OCI-LY7 (cell line): ENCODE measurements around the gene ALPG. TPM values are rescaled to one million over a fixed set of nuclear protein-coding genes. Genes with fewer than 3 reads are reported as not detected.

Experiments
- BruUV-seq: library from RNA; stranded (reverse); fragments of 400-500 nt; replicated peaks from 2 replicates; lab custom pipeline; 2021; lab: Mats Ljungman, UMichigan
- CTCF ChIA-PET: fragments of 300-600 bp; sonication (Branson Sonifier 250); formaldehyde crosslinking; loops from one replicate; lab custom pipeline; 2022; ENCODE audit warnings: antibody characterized with exemption; ENCODE audit not compliant: unreplicated experiment; lab: Charles Lee
- POLR2A ChIA-PET: fragments of 300-600 bp; sonication (Branson Sonifier 250); formaldehyde crosslinking; loops from one replicate; lab custom pipeline; 2022; ENCODE audit warnings: antibody characterized with exemption; lab: Charles Lee
- DNase-seq: peaks from one replicate; pipeline ENCODE4 v3.0.0-alpha.2; 2015; ENCODE audit warnings: low spot score
- H2AFZ ChIP-seq: fragments of 200-600 bp; sonication (generic), shearing (Covaris generic); 2 replicates; pipeline ENCODE4 v1.6.1; 2014; ENCODE audit warnings: mild to moderate bottlenecking, antibody characterized with exemption, low read length, moderate library complexity
- H3K27ac ChIP-seq: fragments of 200-600 bp; sonication (generic); 2 replicates; pipeline ENCODE4 v1.5.1; 2014; ENCODE audit warnings: mixed run types, low read depth, mild to moderate bottlenecking, moderate library complexity, low read length, inconsistent platforms; ENCODE audit not compliant: poor library complexity, severe bottlenecking
- H3K36me3 ChIP-seq: fragments of 200-600 bp; sonication (generic); 2 replicates; pipeline ENCODE4 v1.6.1; 2014; ENCODE audit warnings: mild to moderate bottlenecking, antibody characterized with exemption, low read length, moderate library complexity, mixed read lengths; ENCODE audit not compliant: insufficient read depth
- H3K4me1 ChIP-seq: fragments of 200-600 bp; sonication (generic); 2 replicates; pipeline ENCODE4 v1.5.1; 2014; ENCODE audit warnings: mild to moderate bottlenecking, low read length; ENCODE audit not compliant: insufficient read depth, poor library complexity, severe bottlenecking
- H3K4me2 ChIP-seq: fragments of 200-600 bp; sonication (generic); 2 replicates; pipeline ENCODE4 v1.6.1; 2014; ENCODE audit warnings: mild to moderate bottlenecking, low read length
- H3K4me3 ChIP-seq: fragments of 200-600 bp; sonication (generic); 2 replicates; pipeline ENCODE4 v1.5.1; 2014; ENCODE audit warnings: mild to moderate bottlenecking, low read depth, low read length; ENCODE audit not compliant: poor library complexity, severe bottlenecking
- H3K79me2 ChIP-seq: fragments of 200-600 bp; sonication (generic); 2 replicates; pipeline ENCODE4 v1.6.1; 2016; ENCODE audit warnings: low read depth, mild to moderate bottlenecking, low read length, moderate library complexity, mixed read lengths; ENCODE audit not compliant: insufficient read depth
- H3K9me2 ChIP-seq: fragments of 200-600 bp; sonication (generic); 2 replicates; pipeline ENCODE4 v1.6.1; 2016; ENCODE audit warnings: mild to moderate bottlenecking, low read length, mixed read lengths; ENCODE audit not compliant: insufficient read depth
- H3K9me3 ChIP-seq: fragments of 200-600 bp; sonication (generic); 2 replicates; pipeline ENCODE4 v1.6.1; 2014; ENCODE audit warnings: mild to moderate bottlenecking, mixed run types, low read length, mixed read lengths
- H4K20me1 ChIP-seq: fragments of 200-600 bp; sonication (generic); 2 replicates; pipeline ENCODE4 v1.6.1; 2014; ENCODE audit warnings: mild to moderate bottlenecking, antibody characterized with exemption, low read length, moderate library complexity, mixed read lengths; ENCODE audit not compliant: insufficient read depth
- EZH2phosphoT487 ChIP-seq: fragments of 200-600 bp; sonication (generic); IDR thresholded peaks from 2 replicates; pipeline ENCODE4 v1.6.1; 2018; ENCODE audit warnings: low read depth, borderline replicate concordance, mild to moderate bottlenecking, mixed run types, antibody characterized with exemption, low read length, moderate library complexity, mixed read lengths
- intact Hi-C: fragments of 100-400 bp; cut with micrococcal nuclease; formaldehyde crosslinking; loops from one replicate; pipeline ENCODE4 v1.10.0; 2022; ENCODE audit not compliant: unreplicated experiment
- total RNA-seq, 2 experiments: library from RNA; depleted of rRNA in 1 of 2; stranded (reverse); fragments of >200 nt in 1 of 2; shearing (Covaris generic) in 1 of 2; gene quantifications; 2 replicates each; pipeline ENCODE4 v1.2.3, GENCODE V29; 2014 to 2022
- TF ChIP-seq, protein P1 (sequence below): fragments of 200-600 bp; sonication (generic); conservative IDR thresholded peaks from 2 replicates; pipeline ENCODE4 v1.5.1; 2014; ENCODE audit warnings: mild to moderate bottlenecking, antibody characterized with exemption, low read length, moderate library complexity, mixed read lengths

ALPG gene
- total RNA-seq, 2 experiments from 2014 or later: not detected

DNA sequence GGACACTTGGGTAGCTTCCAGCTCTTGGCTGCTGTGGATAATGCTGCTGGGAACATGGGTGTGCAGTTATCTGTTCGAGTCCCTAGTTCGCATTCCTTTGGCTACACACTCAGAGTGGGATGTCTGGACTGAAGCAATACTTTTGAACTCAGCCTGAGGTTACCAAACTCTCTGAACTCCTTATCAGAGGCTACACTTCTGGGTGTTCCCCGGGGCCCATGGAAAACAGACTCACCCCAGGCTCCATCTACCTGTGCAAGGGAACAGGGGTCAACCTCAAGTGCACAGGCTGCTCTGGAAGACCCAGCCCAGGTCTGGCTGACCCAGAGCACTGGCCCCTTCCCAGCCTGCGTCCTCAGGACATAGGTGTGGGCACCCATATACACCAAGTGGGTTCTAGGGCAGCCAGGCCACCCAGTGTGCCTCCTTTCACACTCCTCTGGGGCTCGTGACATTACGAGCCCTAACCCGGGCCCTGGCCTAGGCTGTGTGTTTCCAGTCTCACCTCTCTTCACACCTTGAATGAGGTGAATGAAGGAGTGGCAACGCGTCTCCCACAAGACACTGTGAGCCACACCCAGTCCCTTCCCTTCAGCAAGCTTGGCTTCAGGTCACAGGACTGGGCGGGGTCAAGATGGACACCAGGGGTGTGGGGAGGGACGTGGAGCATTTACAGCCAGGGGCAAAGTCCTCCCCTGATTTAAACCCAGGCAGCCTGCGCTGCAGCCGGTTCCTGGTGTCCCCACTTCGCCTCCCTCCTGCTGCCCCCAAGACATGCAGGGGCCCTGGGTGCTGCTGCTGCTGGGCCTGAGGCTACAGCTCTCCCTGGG is 49.0 kb downstream of the ALPG start, which contains the start of gene ALPI:
ALPI (plus strand) TSS at position 728 of the 830 bp plus-strand sequence; CDS start at position 775, 47 bp downstream.
- Histone ChIP-seq H3K9me2 (no peaks in the 10 kb centered on the region), H3K4me3 (no peak within 1 kb of the TSS), H3K4me1 (no peaks in the 10 kb centered on the region), H4K20me1 (no peaks in the 10 kb centered on the region), H3K79me2 (no peaks in the 10 kb centered on the region), H3K36me3 (no peaks in the 10 kb centered on the region), H3K9me3 (no peaks in the 10 kb centered on the region), H2AFZ (no peak within 1 kb of the TSS), H3K4me2 (no peak within 1 kb of the TSS), H3K27ac (no peak within 1 kb of the TSS)
- intact Hi-C loops: no loop called here
- POLR2A ChIA-PET: no interaction called here
- no peak for DNase-seq
- CTCF ChIA-PET: no interaction called here
- TF ChIP-seq, protein P1, sequence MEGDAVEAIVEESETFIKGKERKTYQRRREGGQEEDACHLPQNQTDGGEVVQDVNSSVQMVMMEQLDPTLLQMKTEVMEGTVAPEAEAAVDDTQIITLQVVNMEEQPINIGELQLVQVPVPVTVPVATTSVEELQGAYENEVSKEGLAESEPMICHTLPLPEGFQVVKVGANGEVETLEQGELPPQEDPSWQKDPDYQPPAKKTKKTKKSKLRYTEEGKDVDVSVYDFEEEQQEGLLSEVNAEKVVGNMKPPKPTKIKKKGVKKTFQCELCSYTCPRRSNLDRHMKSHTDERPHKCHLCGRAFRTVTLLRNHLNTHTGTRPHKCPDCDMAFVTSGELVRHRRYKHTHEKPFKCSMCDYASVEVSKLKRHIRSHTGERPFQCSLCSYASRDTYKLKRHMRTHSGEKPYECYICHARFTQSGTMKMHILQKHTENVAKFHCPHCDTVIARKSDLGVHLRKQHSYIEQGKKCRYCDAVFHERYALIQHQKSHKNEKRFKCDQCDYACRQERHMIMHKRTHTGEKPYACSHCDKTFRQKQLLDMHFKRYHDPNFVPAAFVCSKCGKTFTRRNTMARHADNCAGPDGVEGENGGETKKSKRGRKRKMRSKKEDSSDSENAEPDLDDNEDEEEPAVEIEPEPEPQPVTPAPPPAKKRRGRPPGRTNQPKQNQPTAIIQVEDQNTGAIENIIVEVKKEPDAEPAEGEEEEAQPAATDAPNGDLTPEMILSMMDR: no peak
- TF ChIP-seq EZH2phosphoT487: no peak
- no TSS peak for BruUV-seq

DNA sequence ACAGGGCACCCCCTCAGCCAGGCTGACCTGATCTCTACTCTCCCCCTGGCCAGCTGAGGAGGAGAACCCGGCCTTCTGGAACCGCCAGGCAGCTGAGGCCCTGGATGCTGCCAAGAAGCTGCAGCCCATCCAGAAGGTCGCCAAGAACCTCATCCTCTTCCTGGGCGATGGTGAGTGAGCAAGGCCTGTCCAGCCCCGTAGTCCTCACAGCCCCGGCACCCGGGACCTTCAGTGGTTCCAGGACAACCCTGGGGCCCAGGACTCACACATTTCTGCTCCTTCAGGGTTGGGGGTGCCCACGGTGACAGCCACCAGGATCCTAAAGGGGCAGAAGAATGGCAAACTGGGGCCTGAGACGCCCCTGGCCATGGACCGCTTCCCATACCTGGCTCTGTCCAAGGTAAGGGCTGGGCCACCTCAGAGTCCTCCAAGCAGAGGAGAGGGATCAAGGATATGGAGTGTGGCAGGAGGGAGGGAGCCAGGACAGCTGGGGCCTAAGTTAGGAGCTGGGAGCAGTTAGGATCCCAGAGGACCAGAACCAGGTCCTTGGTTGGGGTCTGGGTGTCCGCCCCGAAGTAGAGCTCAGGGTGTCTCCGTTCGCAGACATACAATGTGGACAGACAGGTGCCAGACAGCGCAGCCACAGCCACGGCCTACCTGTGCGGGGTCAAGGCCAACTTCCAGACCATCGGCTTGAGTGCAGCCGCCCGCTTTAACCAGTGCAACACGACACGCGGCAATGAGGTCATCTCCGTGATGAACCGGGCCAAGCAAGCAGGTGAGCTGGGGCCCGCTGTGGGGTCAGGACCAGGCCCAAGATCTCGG is 49.9 kb downstream of the ALPG start:
- TF ChIP-seq EZH2phosphoT487: no peak
- TF ChIP-seq, protein P1: no peak
- Histone ChIP-seq H4K20me1 (no peaks in the 10 kb centered on the region), H3K9me2 (no peaks in the 10 kb centered on the region), H3K36me3 (no peaks in the 10 kb centered on the region), H3K9me3 (no peaks in the 10 kb centered on the region), H3K4me1 (no peaks in the 10 kb centered on the region), H3K79me2 (no peaks in the 10 kb centered on the region), H2AFZ (no peak overlapping the region), H3K4me3 (no peak overlapping the region), H3K4me2 (no peak overlapping the region), H3K27ac (no peak overlapping the region)
- DNase-seq: no peak
- ChIA-PET CTCF (no interaction called here), POLR2A (no interaction called here)
- no TSS peak for BruUV-seq
- intact Hi-C loops: no loop called here
